ENCODE results near the gene MRPL58. TPM values are rescaled to one million over a fixed set of nuclear protein-coding genes. Genes with fewer than 3 reads are reported as not detected.

Gene MRPL58
- total RNA-seq, 4 donors from 2014 or later = 97.9 to 141 (median 107) TPM

GRCh38 chr17:75001915-75002843 is 10.3 kb upstream of the MRPL58 start:
- Histone ChIP-seq H3K9me3 (no peaks in the 10 kb centered on the region), H3K4me1 (no peaks in the 10 kb centered on the region), H3K27ac (no peak overlapping the region), H3K4me3 (no peak overlapping the region), H3K27me3 (no peaks in the 10 kb centered on the region), H3K36me3 (peaks cover 0 to 4% of the 10 kb centered on the region in 2 donors)
- TF ChIP-seq, protein P1, sequence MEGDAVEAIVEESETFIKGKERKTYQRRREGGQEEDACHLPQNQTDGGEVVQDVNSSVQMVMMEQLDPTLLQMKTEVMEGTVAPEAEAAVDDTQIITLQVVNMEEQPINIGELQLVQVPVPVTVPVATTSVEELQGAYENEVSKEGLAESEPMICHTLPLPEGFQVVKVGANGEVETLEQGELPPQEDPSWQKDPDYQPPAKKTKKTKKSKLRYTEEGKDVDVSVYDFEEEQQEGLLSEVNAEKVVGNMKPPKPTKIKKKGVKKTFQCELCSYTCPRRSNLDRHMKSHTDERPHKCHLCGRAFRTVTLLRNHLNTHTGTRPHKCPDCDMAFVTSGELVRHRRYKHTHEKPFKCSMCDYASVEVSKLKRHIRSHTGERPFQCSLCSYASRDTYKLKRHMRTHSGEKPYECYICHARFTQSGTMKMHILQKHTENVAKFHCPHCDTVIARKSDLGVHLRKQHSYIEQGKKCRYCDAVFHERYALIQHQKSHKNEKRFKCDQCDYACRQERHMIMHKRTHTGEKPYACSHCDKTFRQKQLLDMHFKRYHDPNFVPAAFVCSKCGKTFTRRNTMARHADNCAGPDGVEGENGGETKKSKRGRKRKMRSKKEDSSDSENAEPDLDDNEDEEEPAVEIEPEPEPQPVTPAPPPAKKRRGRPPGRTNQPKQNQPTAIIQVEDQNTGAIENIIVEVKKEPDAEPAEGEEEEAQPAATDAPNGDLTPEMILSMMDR (IDR thresholded peaks at IDR 0.05 in 4 of 5, conservative IDR thresholded peaks at IDR 0.05 in 1 of 5) = no peak
- no peak for TF ChIP-seq POLR2A (IDR thresholded peaks at IDR 0.05)
- intact Hi-C loops (cut with DNase I; ENCODE audit: low total_unique reads) (no loop called here), in situ Hi-C loops (cut with MboI; ENCODE audit: low sequenced_read_pairs in 4 of 4) (no loop called here)
- no peak for DNase-seq
- ATAC-seq = no peak

DNA sequence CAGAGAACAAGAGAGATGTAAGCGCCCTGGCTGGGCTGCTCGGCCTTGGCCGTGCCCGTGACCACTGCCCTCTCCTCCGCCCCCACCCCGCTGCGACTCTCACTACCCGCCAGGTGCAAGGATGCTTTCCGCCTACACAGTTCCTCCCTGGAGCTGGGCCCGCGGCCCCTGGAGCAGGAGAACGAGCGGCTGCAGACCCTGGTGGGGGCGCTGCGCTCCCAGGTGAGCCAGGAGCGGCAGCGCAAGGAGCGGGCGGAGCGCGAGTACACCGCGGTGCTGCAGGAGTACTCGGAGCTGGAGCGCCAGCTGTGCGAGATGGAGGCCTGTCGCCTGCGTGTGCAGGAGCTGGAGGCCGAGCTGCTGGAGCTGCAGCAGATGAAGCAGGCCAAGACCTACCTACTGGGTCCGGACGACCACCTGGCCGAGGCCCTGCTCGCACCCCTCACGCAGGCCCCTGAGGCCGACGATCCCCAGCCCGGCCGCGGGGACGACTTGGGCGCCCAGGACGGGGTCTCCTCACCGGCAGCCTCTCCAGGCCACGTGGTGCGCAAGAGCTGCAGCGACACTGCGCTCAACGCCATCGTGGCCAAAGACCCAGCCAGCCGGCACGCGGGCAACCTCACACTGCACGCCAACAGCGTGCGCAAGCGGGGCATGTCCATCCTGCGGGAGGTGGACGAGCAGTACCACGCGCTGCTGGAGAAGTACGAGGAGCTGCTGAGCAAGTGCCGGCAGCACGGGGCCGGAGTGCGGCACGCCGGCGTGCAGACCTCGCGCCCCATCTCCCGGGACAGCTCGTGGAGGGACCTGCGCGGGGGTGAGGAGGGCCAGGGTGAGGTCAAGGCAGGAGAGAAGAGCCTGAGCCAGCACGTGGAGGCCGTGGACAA is 9.2 kb upstream of the MRPL58 start:
- no peaks in the 10 kb centered on the region for H3K4me1 ChIP-seq
- H3K36me3 ChIP-seq = peaks cover 0 to 4% of the 10 kb centered on the region in 2 donors
- no peak overlapping the region for H3K4me3 ChIP-seq
- no peak for ATAC-seq
- TF ChIP-seq POLR2A (IDR thresholded peaks at IDR 0.05) = no peak
- TF ChIP-seq, protein P1 (IDR thresholded peaks at IDR 0.05 in 4 of 5, conservative IDR thresholded peaks at IDR 0.05 in 1 of 5) = no peak
- H3K27ac ChIP-seq = no peak overlapping the region
- no peaks in the 10 kb centered on the region for H3K27me3 ChIP-seq
- H3K9me3 ChIP-seq = no peaks in the 10 kb centered on the region
- no peak for DNase-seq
- intact Hi-C loops (cut with DNase I; ENCODE audit: low total_unique reads) = no loop called here
- in situ Hi-C loops (cut with MboI; ENCODE audit: low sequenced_read_pairs in 4 of 4) = no loop called here

GRCh38 chr17:75003957-75004355 is 8.5 kb upstream of the MRPL58 start:
- Histone ChIP-seq H3K27me3 (no peaks in the 10 kb centered on the region), H3K27ac (no peak overlapping the region), H3K36me3 (peaks cover 0 to 4% of the 10 kb centered on the region in 2 donors), H3K4me3 (no peak overlapping the region), H3K4me1 (no peaks in the 10 kb centered on the region), H3K9me3 (no peaks in the 10 kb centered on the region)
- in situ Hi-C loops (cut with MboI; ENCODE audit: low sequenced_read_pairs in 4 of 4) = no loop called here
- intact Hi-C loops (cut with DNase I; ENCODE audit: low total_unique reads) = no loop called here
- TF ChIP-seq POLR2A (IDR thresholded peaks at IDR 0.05) = no peak
- TF ChIP-seq, protein P1 (IDR thresholded peaks at IDR 0.05 in 4 of 5, conservative IDR thresholded peaks at IDR 0.05 in 1 of 5) = no peak
- no peak for ATAC-seq
- no peak for DNase-seq

- H3K36me3 ChIP-seq = peaks cover 0 to 4% of the 10 kb centered on the region in 2 donors
- ATAC-seq (no peak), DNase-seq (no peak)
- in situ Hi-C loops (cut with MboI; ENCODE audit: low sequenced_read_pairs in 4 of 4) (no loop called here), intact Hi-C loops (cut with DNase I; ENCODE audit: low total_unique reads) (no loop called here)
- no peak overlapping the region for H3K27ac ChIP-seq
- no peaks in the 10 kb centered on the region for H3K4me1 ChIP-seq
- H3K4me3 ChIP-seq = no peak overlapping the region
- no peaks in the 10 kb centered on the region for H3K9me3 ChIP-seq
- TF ChIP-seq, protein P1 (IDR thresholded peaks at IDR 0.05 in 4 of 5, conservative IDR thresholded peaks at IDR 0.05 in 1 of 5) = no peak
- no peak for TF ChIP-seq POLR2A (IDR thresholded peaks at IDR 0.05)
- H3K27me3 ChIP-seq = no peaks in the 10 kb centered on the region
Observed at GRCh38 chr17:75004371-75004770, 8.1 kb upstream of the MRPL58 start.

Data from gastrocnemius medialis (tissue), 4 donors.